HEK293T (cell line): ENCODE results near the gene CCDC170.

Experiments
- ARNT ChIP-seq: fragments of 450-650 bp; IDR thresholded peaks from 2 replicates; pipeline ENCODE4 v1.6.1; 2017; ENCODE audit warnings: mild to moderate bottlenecking
- BHLHE40 ChIP-seq: fragments of 450-650 bp; IDR thresholded peaks from 2 replicates; pipeline ENCODE4 v1.6.1; 2016; ENCODE audit warnings: mild to moderate bottlenecking, moderate library complexity, borderline replicate concordance
- CTBP1 ChIP-seq: fragments of 450-650 bp; IDR thresholded peaks from 2 replicates; pipeline ENCODE4 v1.6.1; 2016; ENCODE audit warnings: borderline replicate concordance
- FOXA1 ChIP-seq: fragments of 450-650 bp; IDR thresholded peaks from 2 replicates; pipeline ENCODE4 v1.6.1; 2016; ENCODE audit warnings: mild to moderate bottlenecking
- FOXK2 ChIP-seq: fragments of 450-650 bp; IDR thresholded peaks from 2 replicates; pipeline ENCODE4 v1.6.1; 2016; ENCODE audit warnings: mild to moderate bottlenecking
- FOXM1 ChIP-seq: fragments of 450-650 bp; IDR thresholded peaks from 2 replicates; pipeline ENCODE4 v1.6.1; 2017; ENCODE audit warnings: mild to moderate bottlenecking, borderline replicate concordance
- LEF1 ChIP-seq: fragments of 450-650 bp; IDR thresholded peaks from 2 replicates; pipeline ENCODE4 v1.6.1; 2017; ENCODE audit warnings: mild to moderate bottlenecking, borderline replicate concordance
- NFRKB ChIP-seq: fragments of 450-650 bp; IDR thresholded peaks from 2 replicates; pipeline ENCODE4 v1.6.1; 2016; ENCODE audit warnings: mild to moderate bottlenecking, moderate library complexity
- PKNOX1 ChIP-seq: fragments of 450-650 bp; IDR thresholded peaks from 2 replicates; pipeline ENCODE4 v1.6.1; 2016
- SP1 ChIP-seq: fragments of 450-650 bp; IDR thresholded peaks from 2 replicates; pipeline ENCODE4 v1.6.1; 2017
- SUZ12 ChIP-seq: fragments of 450-650 bp; IDR thresholded peaks from 2 replicates; pipeline ENCODE4 v1.6.1; 2016; ENCODE audit warnings: mild to moderate bottlenecking
- ZNF384 ChIP-seq: fragments of 450-650 bp; IDR thresholded peaks from 2 replicates; pipeline ENCODE4 v1.6.1; 2016

GRCh38 chr6:151616600-151616999 is 122.8 kb downstream of the CCDC170 start:
- TF ChIP-seq SP1 (no peak), BHLHE40 (no peak), SUZ12 (no peak), FOXK2 (no peak), FOXA1 (no peak), FOXM1 (no peak), ZNF384 (no peak), PKNOX1 (no peak), ARNT (no peak), LEF1 (no peak), CTBP1 (no peak), NFRKB (no peak)
